CD4-positive, CD25-positive, alpha-beta regulatory T cell (primary cell): ENCODE measurements around the gene RMI1. TPM values are rescaled to one million over a fixed set of nuclear protein-coding genes. Genes with fewer than 3 reads are reported as not detected.

Source experiments
- ATAC-seq, 2 donors: fragments of 150-1000 bp; cut with Tn5 transposase; one replicate each; pipeline ENCODE4 v1.10.0; 2021; ENCODE audit warnings: low read depth in 2 of 2, moderate number of reproducible peaks in 2 of 2, moderate library complexity in 1 of 2
- DNase-seq, 3 donors: peaks; one replicate each; pipeline versions ENCODE4 v3.0.0 to v3.0.0-alpha.2; 2012 to 2022; ENCODE audit warnings: mixed read lengths in 1 of 3
- H3K27ac ChIP-seq: one replicate; pipeline ENCODE4 v1.7.0; 2013; ENCODE audit warnings: mild to moderate bottlenecking, low read length; ENCODE audit not compliant: insufficient read depth, poor library complexity, severe bottlenecking
- H3K27me3 ChIP-seq: one replicate; pipeline ENCODE4 v1.7.0; 2013; ENCODE audit warnings: low read length; ENCODE audit not compliant: control insufficient read depth, insufficient read depth
- H3K36me3 ChIP-seq: one replicate; pipeline ENCODE4 v1.7.0; 2013; ENCODE audit warnings: mild to moderate bottlenecking, low read length, moderate library complexity; ENCODE audit not compliant: control insufficient read depth, insufficient read depth
- H3K4me1 ChIP-seq: 2 replicates; pipeline ENCODE4 v1.7.0; 2013; ENCODE audit warnings: mild to moderate bottlenecking, low read length; ENCODE audit not compliant: insufficient read depth, control insufficient read depth, poor library complexity, severe bottlenecking
- H3K4me3 ChIP-seq: one replicate; pipeline ENCODE4 v1.7.0; 2013; ENCODE audit warnings: low read depth, mild to moderate bottlenecking, low read length, moderate library complexity
- H3K9me3 ChIP-seq, 2 experiments: 1 replicate in 1 of 2; 2 replicates in 1 of 2; pipeline ENCODE4 v1.7.0; 2013; ENCODE audit warnings: low read length in 2 of 2, mild to moderate bottlenecking in 1 of 2, moderate library complexity in 1 of 2; ENCODE audit not compliant: control insufficient read depth in 2 of 2
- H3K27ac Mint-ChIP-seq, 3 donors: one replicate each; pipeline ENCODE4 v1.8.0; 2020 to 2022; ENCODE audit warnings: mild to moderate bottlenecking in 3 of 3, mixed read lengths in 3 of 3, moderate library complexity in 2 of 3
- H3K27me3 Mint-ChIP-seq: one replicate; pipeline ENCODE4 v1.8.0; 2022; ENCODE audit warnings: mild to moderate bottlenecking, mixed read lengths
- H3K36me3 Mint-ChIP-seq: one replicate; pipeline ENCODE4 v1.8.0; 2020; ENCODE audit warnings: mixed read lengths
- H3K4me1 Mint-ChIP-seq, 4 donors: one replicate each; pipeline ENCODE4 v1.8.0; 2020 to 2022; ENCODE audit warnings: mixed read lengths in 4 of 4, mild to moderate bottlenecking in 1 of 4
- H3K4me3 Mint-ChIP-seq, 4 donors: one replicate each; pipeline ENCODE4 v1.8.0; 2020 to 2022; ENCODE audit warnings: mild to moderate bottlenecking in 4 of 4, mixed read lengths in 4 of 4, moderate library complexity in 3 of 4
- H3K9me3 Mint-ChIP-seq, 7 donors: one replicate each; pipeline ENCODE4 v1.8.0; 2020 to 2022; ENCODE audit warnings: mixed read lengths in 7 of 7, mild to moderate bottlenecking in 3 of 7, moderate library complexity in 2 of 7
- polyA plus RNA-seq, 4 donors: library from polyadenylated mRNA; unstranded; fragments of 300-500 nt; fragmentation: Illumina TruSeq; gene quantifications; one replicate each; pipeline ENCODE4 v1.2.3, GENCODE V29; 2021
- total RNA-seq: library from RNA; stranded (reverse); gene quantifications from one replicate; pipeline ENCODE4 v1.2.3, GENCODE V29; 2022

The RMI1 gene
- total and polyA plus RNA-seq, 5 donors from 2014 or later: 2.8 to 9.8 (median 6.8) TPM

GRCh38 chr9:83992407-83992806 lies 11.8 kb downstream of the RMI1 start:
- Histone ChIP-seq H3K27me3 (no peaks in the 10 kb centered on the region), H3K4me3 (no peak overlapping the region), H3K9me3 (no peaks in the 10 kb centered on the region), H3K4me1 (no peaks in the 10 kb centered on the region), H3K36me3 (peaks cover 2% of the 10 kb centered on the region), H3K27ac (no peak overlapping the region)
- DNase-seq: no peak
- Mint-ChIP-seq H3K4me3 (no peak overlapping the region), H3K27ac (no peak overlapping the region), H3K4me1 (peaks cover 0 to 16% (median 6%) of the 10 kb centered on the region in 4 donors), H3K36me3 (peaks cover 17% of the 10 kb centered on the region), H3K9me3 (no peaks in the 10 kb centered on the region), H3K27me3 (no peaks in the 10 kb centered on the region)
- no peak for ATAC-seq

DNA sequence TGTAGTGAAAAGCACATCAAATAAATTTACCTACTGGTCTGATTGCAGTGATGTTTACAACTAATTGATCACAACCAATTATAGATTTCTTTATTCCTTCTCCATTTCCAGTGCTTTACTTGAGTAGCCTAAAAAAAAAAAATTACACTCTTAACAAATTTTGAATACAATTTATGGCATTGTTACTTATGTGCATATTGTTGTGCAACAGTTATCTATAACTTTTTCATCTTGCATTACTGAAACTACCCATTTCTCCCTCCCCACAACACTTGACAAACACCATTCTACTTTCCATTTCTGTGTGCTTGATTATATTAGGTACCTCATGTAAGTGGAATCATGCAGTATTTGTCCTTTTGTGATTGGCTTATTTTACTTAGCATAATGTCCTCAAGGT lies 12.3 kb downstream of the RMI1 start:
- H3K4me1 Mint-ChIP-seq: peaks cover 0 to 15% (median 5%) of the 10 kb centered on the region in 4 donors
- no peak overlapping the region for H3K4me3 Mint-ChIP-seq

GRCh38 chr9:83996126-83996525 lies 15.5 kb downstream of the RMI1 start:
- Mint-ChIP-seq H3K27ac (peak overlapping the region in 1 of 3 donors; percentile 44), H3K36me3 (peaks cover 4% of the 10 kb centered on the region), H3K27me3 (no peaks in the 10 kb centered on the region), H3K4me3 (no peak overlapping the region), H3K9me3 (no peaks in the 10 kb centered on the region), H3K4me1 (peaks cover 2 to 18% (median 6%) of the 10 kb centered on the region in 4 donors)
- no peak overlapping the region for H3K4me3 ChIP-seq
- H3K9me3 ChIP-seq: no peaks in the 10 kb centered on the region
- no peaks in the 10 kb centered on the region for H3K36me3 ChIP-seq
- H3K4me1 ChIP-seq: no peaks in the 10 kb centered on the region
- no peak overlapping the region for H3K27ac ChIP-seq
- DNase-seq: no peak
- no peak for ATAC-seq
- no peaks in the 10 kb centered on the region for H3K27me3 ChIP-seq

More for the DNA sequence above, 12.3 kb downstream of the RMI1 start:
- H3K27ac Mint-ChIP-seq: no peak overlapping the region
- H3K9me3 Mint-ChIP-seq: no peaks in the 10 kb centered on the region
- Histone ChIP-seq H3K27ac (no peak overlapping the region), H3K4me1 (no peaks in the 10 kb centered on the region), H3K36me3 (peaks cover 2% of the 10 kb centered on the region), H3K4me3 (no peak overlapping the region), H3K27me3 (no peaks in the 10 kb centered on the region), H3K9me3 (no peaks in the 10 kb centered on the region)
- H3K27me3 Mint-ChIP-seq: no peaks in the 10 kb centered on the region
- DNase-seq (no peak), ATAC-seq (no peak)
- H3K36me3 Mint-ChIP-seq: peaks cover 15% of the 10 kb centered on the region

DNA sequence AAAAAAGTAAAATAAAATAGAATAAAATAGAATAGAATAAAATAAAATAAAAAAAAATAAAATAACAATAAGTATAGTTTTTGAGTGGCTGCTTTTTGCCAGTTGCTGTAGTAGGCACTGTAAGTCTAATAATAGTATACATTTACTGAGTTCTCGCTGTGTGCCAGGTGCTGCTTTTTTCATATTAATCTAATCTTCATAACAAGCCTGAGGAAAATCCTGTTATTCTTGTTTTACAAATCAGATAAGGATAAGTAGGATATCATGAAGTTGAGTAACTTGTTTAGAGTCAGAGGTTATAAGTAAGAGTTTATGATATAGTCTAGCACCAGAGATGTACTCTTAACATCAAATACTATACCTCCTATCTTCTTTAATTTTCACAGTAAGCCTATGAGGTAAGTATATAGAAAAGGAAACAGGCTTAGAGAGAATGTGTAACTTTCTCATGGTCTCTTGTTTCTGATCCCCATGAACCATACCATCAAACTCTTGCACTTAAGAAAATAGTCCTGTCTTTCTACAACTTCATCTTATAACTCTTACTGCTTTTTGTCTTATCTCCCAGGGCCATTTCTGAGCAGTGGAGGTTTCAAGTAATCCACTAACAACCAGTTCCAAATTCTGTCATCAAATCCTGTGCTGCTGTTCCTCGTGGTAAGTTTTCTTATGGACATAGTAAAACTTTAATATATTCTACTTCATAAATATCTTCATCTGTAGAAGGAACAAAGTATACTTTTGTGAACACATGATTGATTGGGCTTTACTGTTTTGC lies 18.7 kb downstream of the RMI1 start:
- H3K27ac Mint-ChIP-seq: peak overlapping the region in 1 of 3 donors; percentile 55
- H3K4me1 Mint-ChIP-seq: peaks cover 8 to 23% (median 18%) of the 10 kb centered on the region in 4 donors
- ATAC-seq: no peak
- Histone ChIP-seq H3K27me3 (no peaks in the 10 kb centered on the region), H3K9me3 (no peaks in the 10 kb centered on the region), H3K27ac (no peak overlapping the region), H3K36me3 (no peaks in the 10 kb centered on the region), H3K4me3 (no peak overlapping the region), H3K4me1 (peaks cover 8% of the 10 kb centered on the region)
- H3K36me3 Mint-ChIP-seq: peaks cover 10% of the 10 kb centered on the region
- H3K9me3 Mint-ChIP-seq: no peaks in the 10 kb centered on the region
- DNase-seq: no peak
- H3K27me3 Mint-ChIP-seq: no peaks in the 10 kb centered on the region
- H3K4me3 Mint-ChIP-seq: no peak overlapping the region

GRCh38 chr9:84000186-84000585 lies 19.6 kb downstream of the RMI1 start:
- ATAC-seq (no peak), DNase-seq (no peak)
- Histone ChIP-seq H3K4me1 (peaks cover 8% of the 10 kb centered on the region), H3K36me3 (no peaks in the 10 kb centered on the region), H3K27ac (no peak overlapping the region), H3K27me3 (no peaks in the 10 kb centered on the region), H3K9me3 (no peaks in the 10 kb centered on the region), H3K4me3 (no peak overlapping the region)
- H3K27ac Mint-ChIP-seq: no peak overlapping the region
- no peaks in the 10 kb centered on the region for H3K27me3 Mint-ChIP-seq
- peaks cover 18% of the 10 kb centered on the region for H3K36me3 Mint-ChIP-seq
- H3K9me3 Mint-ChIP-seq: no peaks in the 10 kb centered on the region
- H3K4me1 Mint-ChIP-seq: peaks cover 8 to 23% (median 18%) of the 10 kb centered on the region in 4 donors
- H3K4me3 Mint-ChIP-seq: no peak overlapping the region

DNA sequence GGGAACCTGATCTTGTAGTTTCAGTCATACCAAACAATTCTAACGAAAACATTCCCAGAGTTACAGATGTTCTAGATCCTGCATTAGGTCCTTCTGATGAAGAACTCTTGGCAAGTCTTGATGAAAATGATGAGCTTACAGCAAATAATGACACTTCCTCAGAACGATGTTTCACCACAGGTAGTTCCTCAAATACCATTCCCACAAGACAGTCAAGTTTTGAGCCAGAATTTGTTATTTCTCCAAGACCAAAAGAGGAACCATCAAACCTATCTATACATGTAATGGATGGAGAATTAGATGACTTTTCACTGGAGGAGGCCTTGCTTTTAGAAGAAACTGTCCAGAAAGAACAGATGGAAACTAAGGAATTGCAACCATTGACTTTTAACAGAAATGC lies 21.0 kb downstream of the RMI1 start:
- Histone ChIP-seq H3K27ac (no peak overlapping the region), H3K27me3 (no peaks in the 10 kb centered on the region), H3K4me1 (peaks cover 8% of the 10 kb centered on the region), H3K36me3 (no peaks in the 10 kb centered on the region), H3K4me3 (no peak overlapping the region), H3K9me3 (no peaks in the 10 kb centered on the region)
- Mint-ChIP-seq H3K27me3 (no peaks in the 10 kb centered on the region), H3K4me3 (no peak overlapping the region), H3K4me1 (peaks cover 8 to 19% (median 17%) of the 10 kb centered on the region in 4 donors), H3K9me3 (no peaks in the 10 kb centered on the region), H3K36me3 (peaks cover 18% of the 10 kb centered on the region), H3K27ac (peak overlapping the region in 2 of 3 donors; percentile 21 to 29)
- no peak for ATAC-seq
- DNase-seq: no peak

GRCh38 chr9:84002344-84002743 lies 21.7 kb downstream of the RMI1 start:
- Histone ChIP-seq H3K27ac (no peak overlapping the region), H3K4me3 (peak overlapping the region; percentile 9), H3K4me1 (peaks cover 8% of the 10 kb centered on the region), H3K27me3 (no peaks in the 10 kb centered on the region), H3K36me3 (no peaks in the 10 kb centered on the region), H3K9me3 (no peaks in the 10 kb centered on the region)
- ATAC-seq (peak in 1 of 2 donors; percentile 73), DNase-seq (peak in 2 of 3 donors; percentile 10 to 61)
- H3K4me1 Mint-ChIP-seq: peaks cover 8 to 19% (median 17%) of the 10 kb centered on the region in 4 donors
- H3K36me3 Mint-ChIP-seq: peaks cover 18% of the 10 kb centered on the region
- peak overlapping the region; percentile 21 to 60 (median 29) for H3K27ac Mint-ChIP-seq
- no peaks in the 10 kb centered on the region for H3K27me3 Mint-ChIP-seq
- H3K4me3 Mint-ChIP-seq: peak overlapping the region in 1 of 4 donors; percentile 55
- H3K9me3 Mint-ChIP-seq: no peaks in the 10 kb centered on the region

DNA sequence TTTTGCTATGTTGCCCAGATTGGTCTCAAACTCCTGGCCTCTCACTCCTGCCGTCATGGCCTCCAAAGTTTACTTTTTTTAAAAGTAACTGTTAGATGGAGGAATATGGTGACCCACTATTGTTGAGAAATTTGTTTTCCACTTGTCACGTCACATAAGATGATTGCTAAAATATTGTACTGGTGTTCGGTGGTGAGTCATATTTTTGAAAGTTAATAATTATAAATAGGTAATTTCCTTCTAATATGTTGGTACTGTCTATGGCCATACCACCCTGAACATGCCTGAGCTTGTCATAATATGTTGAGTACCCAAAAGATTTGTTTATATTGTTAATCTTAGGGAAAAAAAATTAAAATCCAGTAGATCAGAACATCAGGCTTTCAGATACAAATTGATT lies 22.6 kb downstream of the RMI1 start:
- H3K9me3 Mint-ChIP-seq: no peaks in the 10 kb centered on the region
- H3K27me3 Mint-ChIP-seq: no peaks in the 10 kb centered on the region
- Histone ChIP-seq H3K4me3 (no peak overlapping the region), H3K27ac (no peak overlapping the region), H3K36me3 (no peaks in the 10 kb centered on the region), H3K27me3 (no peaks in the 10 kb centered on the region), H3K4me1 (peaks cover 8% of the 10 kb centered on the region), H3K9me3 (no peaks in the 10 kb centered on the region)
- H3K4me1 Mint-ChIP-seq: peaks cover 8 to 19% (median 17%) of the 10 kb centered on the region in 4 donors
- DNase-seq: no peak
- peaks cover 18% of the 10 kb centered on the region for H3K36me3 Mint-ChIP-seq
- H3K27ac Mint-ChIP-seq: no peak overlapping the region
- ATAC-seq: no peak
- no peak overlapping the region for H3K4me3 Mint-ChIP-seq
